NCI-H774 (cell line): ENCODE measurements around the gene TRPC6.
A peak's percentile ranks its signal among the peaks of the same experiment; 100 is the strongest.

Source experiments
- DNase-seq: peaks from one replicate; lab custom pipeline; 2025; lab: John Stamatoyannopoulos, UW

The TRPC6 gene

GRCh38 chr11:101521821-101522220 lies 62.0 kb downstream of the TRPC6 start:
- no peak for DNase-seq

GRCh38 chr11:101516546-101516945 lies 67.3 kb downstream of the TRPC6 start:
- no peak for DNase-seq

- no peak for DNase-seq
Observed at GRCh38 chr11:101511065-101511464, 72.7 kb downstream of the TRPC6 start.

GRCh38 chr11:101510591-101510990 lies 73.2 kb downstream of the TRPC6 start:
- DNase-seq, result no peak

GRCh38 chr11:101509922-101510321 lies 73.9 kb downstream of the TRPC6 start:
- DNase-seq, result no peak

- no peak for DNase-seq
Observed at GRCh38 chr11:101508370-101508769, 75.4 kb downstream of the TRPC6 start.

- DNase-seq, result no peak
Observed at GRCh38 chr11:101498891-101499290, 84.9 kb downstream of the TRPC6 start.

- no peak for DNase-seq
Observed at GRCh38 chr11:101497291-101497690, 86.5 kb downstream of the TRPC6 start.

- DNase-seq, result no peak
Observed at GRCh38 chr11:101487775-101488174, 96.0 kb downstream of the TRPC6 start.

GRCh38 chr11:101482556-101483124 lies 101.2 kb downstream of the TRPC6 start:
- DNase-seq, result no peak

GRCh38 chr11:101478587-101479369 lies 105.0 kb downstream of the TRPC6 start:
- DNase-seq, result no peak

GRCh38 chr11:101477926-101478325 lies 105.9 kb downstream of the TRPC6 start:
- DNase-seq, result no peak

- no peak for DNase-seq
Observed at GRCh38 chr11:101476191-101476590, 107.6 kb downstream of the TRPC6 start.

GRCh38 chr11:101475699-101476098 lies 108.1 kb downstream of the TRPC6 start:
- DNase-seq, result no peak

- no peak for DNase-seq
Observed at GRCh38 chr11:101474666-101475065, 109.1 kb downstream of the TRPC6 start.

- DNase-seq, result no peak
Observed at GRCh38 chr11:101470881-101471520, 112.8 kb downstream of the TRPC6 start.

GRCh38 chr11:101470419-101470818 lies 113.4 kb downstream of the TRPC6 start:
- no peak for DNase-seq

- no peak for DNase-seq
Observed at GRCh38 chr11:101466352-101466751, 117.5 kb downstream of the TRPC6 start.

GRCh38 chr11:101464388-101464787 lies 119.4 kb downstream of the TRPC6 start:
- DNase-seq, result peak; percentile 51

- no peak for DNase-seq
Observed at GRCh38 chr11:101459020-101459419, 124.8 kb downstream of the TRPC6 start.

- no peak for DNase-seq
Observed at GRCh38 chr11:101458161-101458560, 125.6 kb downstream of the TRPC6 start.

GRCh38 chr11:101456812-101457211 lies 127.0 kb downstream of the TRPC6 start:
- DNase-seq, result peak; percentile 9

- DNase-seq, result no peak
Observed at GRCh38 chr11:101453682-101454081, 130.1 kb downstream of the TRPC6 start.
